Measurements from ENCODE around the gene GLYR1.
A peak's percentile ranks its signal among the peaks of the same experiment; 100 is the strongest.

The GLYR1 gene

DNA sequence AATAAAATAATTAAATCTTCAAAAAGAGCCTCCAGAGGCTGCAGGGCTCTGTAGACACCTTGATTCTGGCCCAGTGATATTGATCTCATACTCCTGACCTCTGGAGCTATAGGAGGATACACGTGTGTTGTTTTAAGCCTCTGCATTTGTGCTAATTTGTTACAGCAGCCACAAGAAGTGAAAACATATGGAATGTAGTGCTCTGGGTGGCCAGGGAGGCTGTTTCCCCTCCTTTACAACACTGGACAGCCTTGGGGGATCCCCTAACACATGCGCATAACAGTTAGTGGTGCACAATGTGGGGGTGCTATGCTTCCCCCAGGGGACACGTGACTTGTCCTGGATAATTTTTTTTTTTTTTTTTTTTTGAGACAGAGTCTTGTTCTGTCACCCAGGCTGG lies 75.4 kb downstream of the GLYR1 start:
- no peak overlapping the region for H3K4me3 ChIP-seq (ENCODE audit: low read length)
- DNase-seq (ENCODE audit: low read depth), result no peak
- TF ChIP-seq, protein P1, sequence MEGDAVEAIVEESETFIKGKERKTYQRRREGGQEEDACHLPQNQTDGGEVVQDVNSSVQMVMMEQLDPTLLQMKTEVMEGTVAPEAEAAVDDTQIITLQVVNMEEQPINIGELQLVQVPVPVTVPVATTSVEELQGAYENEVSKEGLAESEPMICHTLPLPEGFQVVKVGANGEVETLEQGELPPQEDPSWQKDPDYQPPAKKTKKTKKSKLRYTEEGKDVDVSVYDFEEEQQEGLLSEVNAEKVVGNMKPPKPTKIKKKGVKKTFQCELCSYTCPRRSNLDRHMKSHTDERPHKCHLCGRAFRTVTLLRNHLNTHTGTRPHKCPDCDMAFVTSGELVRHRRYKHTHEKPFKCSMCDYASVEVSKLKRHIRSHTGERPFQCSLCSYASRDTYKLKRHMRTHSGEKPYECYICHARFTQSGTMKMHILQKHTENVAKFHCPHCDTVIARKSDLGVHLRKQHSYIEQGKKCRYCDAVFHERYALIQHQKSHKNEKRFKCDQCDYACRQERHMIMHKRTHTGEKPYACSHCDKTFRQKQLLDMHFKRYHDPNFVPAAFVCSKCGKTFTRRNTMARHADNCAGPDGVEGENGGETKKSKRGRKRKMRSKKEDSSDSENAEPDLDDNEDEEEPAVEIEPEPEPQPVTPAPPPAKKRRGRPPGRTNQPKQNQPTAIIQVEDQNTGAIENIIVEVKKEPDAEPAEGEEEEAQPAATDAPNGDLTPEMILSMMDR (conservative IDR thresholded peaks at IDR 0.05; ENCODE audit: low read length), result no peak

GRCh38 chr16:4769306-4769638 lies 77.8 kb downstream of the GLYR1 start:
- TF ChIP-seq, protein P1 (conservative IDR thresholded peaks at IDR 0.05; ENCODE audit: low read length), result no peak
- DNase-seq (ENCODE audit: low read depth), result no peak
- H3K4me3 ChIP-seq (ENCODE audit: low read length), result no peak overlapping the region; the same call in 1 of the 2 replicates

DNA sequence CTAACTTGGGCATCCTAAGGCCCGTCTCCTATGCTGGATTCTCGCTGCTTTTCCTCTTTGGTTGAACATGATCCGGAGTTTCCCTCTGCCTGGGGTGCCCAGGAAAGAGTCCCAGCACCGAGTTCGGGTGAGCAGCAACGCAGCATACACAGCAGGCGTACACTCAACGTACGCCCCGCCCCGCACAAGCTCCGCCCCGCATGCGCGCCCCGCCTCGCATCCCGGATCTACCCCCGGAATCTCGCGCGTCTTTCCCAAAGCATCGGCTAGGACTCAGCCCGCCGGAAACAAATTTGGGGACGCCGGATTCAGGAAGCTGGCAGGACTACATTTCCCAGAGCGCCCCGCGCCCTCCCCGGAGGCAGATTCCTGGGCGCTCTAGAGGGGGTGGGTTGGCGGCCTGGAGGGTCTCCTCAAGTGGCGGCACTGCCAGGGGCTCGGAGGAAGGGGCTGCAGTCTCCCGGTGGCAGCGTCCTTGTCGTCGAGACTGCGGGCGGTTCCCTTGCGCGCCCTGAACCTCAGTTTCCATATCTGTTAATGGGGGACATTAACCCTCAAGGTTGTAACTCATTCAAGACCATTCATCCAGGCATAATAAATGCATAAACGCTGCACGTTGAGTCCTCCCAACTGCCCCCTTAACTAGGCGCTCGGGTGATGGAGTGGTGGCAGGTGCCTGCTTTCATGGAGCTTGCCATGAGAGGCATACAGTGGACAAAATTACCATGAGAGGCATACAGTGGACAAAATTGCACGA lies 78.4 kb downstream of the GLYR1 start:
- peak overlapping the region; percentile 78 for H3K4me3 ChIP-seq (ENCODE audit: low read length)
- peak; percentile 93 for DNase-seq (ENCODE audit: low read depth)
- TF ChIP-seq, protein P1 (conservative IDR thresholded peaks at IDR 0.05; ENCODE audit: low read length), result no peak

DNA sequence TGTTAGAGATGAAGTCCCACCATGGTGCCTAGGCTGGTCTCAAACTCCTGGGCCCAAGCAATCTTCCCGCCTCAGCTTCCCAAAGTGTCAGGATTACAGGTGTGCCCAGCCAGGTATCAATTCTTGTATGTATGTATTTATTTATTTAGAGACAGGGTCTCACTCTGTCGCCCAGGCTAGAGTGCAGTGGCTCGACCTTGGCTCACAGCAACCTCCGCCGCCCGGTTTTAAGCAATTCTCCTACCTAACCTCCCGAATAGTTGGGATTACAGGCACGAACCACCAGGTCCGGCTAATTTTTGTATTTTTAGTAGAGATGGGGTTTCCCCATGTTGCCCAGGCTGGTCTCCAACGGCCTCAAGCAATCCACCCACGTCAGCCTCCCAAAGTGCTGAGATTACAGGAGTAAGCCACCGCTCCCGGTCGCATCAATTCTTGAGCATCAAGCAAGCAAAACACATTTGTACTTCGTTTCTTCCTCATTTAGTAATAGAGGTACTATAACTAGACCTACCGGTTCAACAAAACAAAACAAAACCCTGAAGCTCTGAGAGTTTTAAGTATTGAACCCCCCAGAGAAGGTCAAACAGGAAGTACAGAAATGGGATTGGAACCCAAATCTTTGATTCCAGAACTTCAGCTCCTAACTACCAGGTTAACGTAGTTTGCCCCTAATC lies 79.1 kb downstream of the GLYR1 start:
- TF ChIP-seq, protein P1 (conservative IDR thresholded peaks at IDR 0.05; ENCODE audit: low read length), result no peak
- DNase-seq (ENCODE audit: low read depth), result peak; percentile 23
- peak overlapping the region; percentile 78 for H3K4me3 ChIP-seq (ENCODE audit: low read length)

- TF ChIP-seq, protein P1 (conservative IDR thresholded peaks at IDR 0.05; ENCODE audit: low read length), result no peak
- peak within 1 kb of the TSS; percentile 83 for H3K4me3 ChIP-seq (ENCODE audit: low read length)
- DNase-seq (ENCODE audit: low read depth), result peak; percentile 95
Observed at GRCh38 chr16:4766875-4767628, 80.0 kb downstream of the GLYR1 start, which contains the start of gene ZNF500. ZNF500 (minus strand) TSS chr16:4767162; CDS start chr16:4765978, 1,184 bp downstream.

DNA sequence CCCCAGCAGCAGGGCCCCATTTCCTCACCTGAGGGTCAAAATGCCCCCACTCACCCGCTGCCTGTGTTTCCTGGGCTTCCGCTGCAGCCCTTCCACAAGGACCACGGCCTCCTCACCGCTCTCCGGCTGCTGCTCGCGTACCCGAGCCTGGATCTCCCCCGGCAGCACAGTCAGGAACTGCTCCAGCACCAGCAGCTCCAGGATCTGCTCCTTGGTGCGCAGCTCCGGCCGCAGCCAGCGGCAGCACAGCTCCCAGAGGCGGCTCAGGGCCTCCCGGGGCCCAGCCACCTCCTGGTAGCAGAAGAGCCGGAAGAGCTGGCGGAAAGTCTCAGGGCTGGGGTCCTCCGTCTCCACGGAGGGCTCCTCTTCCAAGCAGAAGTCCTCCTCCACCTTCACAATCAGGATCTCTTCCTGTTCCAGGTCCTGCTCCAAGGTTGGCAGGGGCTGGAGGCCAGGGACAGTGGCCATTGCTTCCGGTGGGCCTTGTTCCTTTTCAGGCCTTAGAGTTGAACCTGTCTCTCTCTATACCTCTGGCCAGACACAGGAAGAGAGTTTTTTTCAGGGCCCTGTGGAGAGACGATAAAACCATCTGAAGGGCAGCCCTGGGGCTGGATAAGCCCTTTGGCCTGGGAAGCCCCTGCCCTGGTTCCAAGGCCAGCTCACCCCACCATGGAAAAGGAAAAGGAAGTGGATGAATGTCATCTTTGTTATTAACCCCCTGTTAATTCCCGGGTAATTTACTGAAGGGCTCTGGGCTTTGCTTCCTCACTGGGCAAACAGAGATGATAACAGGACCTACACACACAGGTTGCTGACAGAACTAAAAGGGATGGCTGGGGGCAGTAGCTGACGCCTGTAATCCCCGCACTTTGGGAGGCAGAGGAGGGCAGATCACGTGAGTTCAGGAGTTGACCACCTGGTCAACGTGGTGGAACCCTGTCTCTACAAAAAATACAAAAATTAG lies 81.3 kb downstream of the GLYR1 start:
- peak overlapping the region; percentile 83 for H3K4me3 ChIP-seq (ENCODE audit: low read length)
- DNase-seq (ENCODE audit: low read depth), result no peak
- TF ChIP-seq, protein P1 (conservative IDR thresholded peaks at IDR 0.05; ENCODE audit: low read length), result no peak

Data from AG10803 (cell line).